HG03139 (cell line): Measurements from ENCODE around the gene N4BP3.
"Not testable (repeated sequence)": the region's sequence is repeated elsewhere in the genome, so short reads cannot be mapped to it uniquely, and the experiment has no call there.

Experiments
- ATAC-seq: cut with Tn5 transposase; IDR thresholded peaks from one replicate; pipeline ENCODE4 v1.9.1; 2021; ENCODE audit not compliant: unreplicated experiment

The N4BP3 gene

GRCh38 chr5:178113141-178113787 lies at the start of gene N4BP3:
Gene N4BP3 (plus strand): TSS chr5:178113532. CDS start chr5:178119584, 6,052 bp downstream.
- peak; percentile 48 for ATAC-seq

GRCh38 chr5:178067755-178068154 lies 45.6 kb upstream of the N4BP3 start:
- ATAC-seq, result no peak

- ATAC-seq, result no peak
These were observed 45.0 kb upstream of the N4BP3 start for GRCh38 chr5:178068293-178068692.

GRCh38 chr5:178069909-178070308 lies 43.4 kb upstream of the N4BP3 start:
- no peak for ATAC-seq

GRCh38 chr5:178071108-178071507 lies 42.2 kb upstream of the N4BP3 start:
- ATAC-seq, result no peak

GRCh38 chr5:178072749-178073148 lies 40.6 kb upstream of the N4BP3 start:
- ATAC-seq, result no peak

GRCh38 chr5:178074266-178074952 lies 38.9 kb upstream of the N4BP3 start:
- ATAC-seq, result no peak

- not testable (repeated sequence) for ATAC-seq
These were observed 36.4 kb upstream of the N4BP3 start for GRCh38 chr5:178076965-178077364.

GRCh38 chr5:178077751-178078150 lies 35.6 kb upstream of the N4BP3 start:
- no peak for ATAC-seq

GRCh38 chr5:178078197-178079010 lies 34.9 kb upstream of the N4BP3 start:
- no peak for ATAC-seq

GRCh38 chr5:178080056-178080455 lies 33.3 kb upstream of the N4BP3 start:
- ATAC-seq, result no peak

- ATAC-seq, result no peak
These were observed 32.5 kb upstream of the N4BP3 start for GRCh38 chr5:178080618-178081410.

GRCh38 chr5:178081571-178082243 lies 31.6 kb upstream of the N4BP3 start:
- no peak for ATAC-seq

- no peak for ATAC-seq
These were observed 29.4 kb upstream of the N4BP3 start for GRCh38 chr5:178083922-178084321.

GRCh38 chr5:178085316-178085715 lies 28.0 kb upstream of the N4BP3 start:
- no peak for ATAC-seq

- no peak for ATAC-seq
These were observed 27.1 kb upstream of the N4BP3 start for GRCh38 chr5:178086266-178086665.

- not testable (repeated sequence) for ATAC-seq
These were observed 26.1 kb upstream of the N4BP3 start for GRCh38 chr5:178087199-178087598.

GRCh38 chr5:178090856-178091255 lies 22.5 kb upstream of the N4BP3 start:
- no peak for ATAC-seq

GRCh38 chr5:178093134-178093533 lies 20.2 kb upstream of the N4BP3 start:
- ATAC-seq, result no peak

GRCh38 chr5:178094345-178094744 lies 19.0 kb upstream of the N4BP3 start:
- no peak for ATAC-seq
